Breast epithelium (tissue), 3 donors: ENCODE measurements around the gene MYOT.

Experiments
- POLR2A ChIP-seq: fragments of 450-650 bp; IDR thresholded peaks from one replicate; pipeline ENCODE4 v1.6.1; 2016; ENCODE audit warnings: antibody characterized with exemption, mild to moderate bottlenecking, moderate library complexity
- POLR2AphosphoS5 ChIP-seq, 3 donors: sonication (generic); formaldehyde crosslinking; IDR thresholded peaks; one replicate each; pipeline ENCODE4 v1.6.1; 2017; ENCODE audit warnings: antibody characterized with exemption in 3 of 3
- TF ChIP-seq, protein P1 (sequence below), 3 donors: fragments of 450-650 bp; IDR thresholded peaks; one replicate each; pipeline ENCODE4 v1.5.1; 2016 to 2017; ENCODE audit warnings: antibody characterized with exemption in 3 of 3, mild to moderate bottlenecking in 3 of 3, moderate library complexity in 3 of 3

- TF ChIP-seq, protein P1, sequence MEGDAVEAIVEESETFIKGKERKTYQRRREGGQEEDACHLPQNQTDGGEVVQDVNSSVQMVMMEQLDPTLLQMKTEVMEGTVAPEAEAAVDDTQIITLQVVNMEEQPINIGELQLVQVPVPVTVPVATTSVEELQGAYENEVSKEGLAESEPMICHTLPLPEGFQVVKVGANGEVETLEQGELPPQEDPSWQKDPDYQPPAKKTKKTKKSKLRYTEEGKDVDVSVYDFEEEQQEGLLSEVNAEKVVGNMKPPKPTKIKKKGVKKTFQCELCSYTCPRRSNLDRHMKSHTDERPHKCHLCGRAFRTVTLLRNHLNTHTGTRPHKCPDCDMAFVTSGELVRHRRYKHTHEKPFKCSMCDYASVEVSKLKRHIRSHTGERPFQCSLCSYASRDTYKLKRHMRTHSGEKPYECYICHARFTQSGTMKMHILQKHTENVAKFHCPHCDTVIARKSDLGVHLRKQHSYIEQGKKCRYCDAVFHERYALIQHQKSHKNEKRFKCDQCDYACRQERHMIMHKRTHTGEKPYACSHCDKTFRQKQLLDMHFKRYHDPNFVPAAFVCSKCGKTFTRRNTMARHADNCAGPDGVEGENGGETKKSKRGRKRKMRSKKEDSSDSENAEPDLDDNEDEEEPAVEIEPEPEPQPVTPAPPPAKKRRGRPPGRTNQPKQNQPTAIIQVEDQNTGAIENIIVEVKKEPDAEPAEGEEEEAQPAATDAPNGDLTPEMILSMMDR (IDR thresholded peaks at IDR 0.05), result no peak
- TF ChIP-seq POLR2A (no peak), POLR2AphosphoS5 (IDR thresholded peaks at IDR 0.05) (no peak)
Observed at GRCh38 chr5:137856916-137857862, 10.5 kb upstream of the MYOT start.
